IMR-90 (cell line): ENCODE data around the gene CD101. TPM values are rescaled to one million over a fixed set of nuclear protein-coding genes. Genes with fewer than 3 reads are reported as not detected.

Experiments used
- ATAC-seq: fragments of 200-7000 bp; cut with Tn5 transposase; 2 replicates; pipeline ENCODE4 v1.9.1; 2020; ENCODE audit warnings: low read depth, mild to moderate bottlenecking, moderate library complexity
- BruUV-seq: library from RNA; stranded (reverse); fragments of 400-500 nt; replicated peaks from 2 replicates; lab custom pipeline; 2021; lab: Mats Ljungman, UMichigan
- CTCF ChIA-PET: fragments of 300-600 bp; formaldehyde crosslinking; extraction: SDS; loops from one replicate; lab custom pipeline; 2021; ENCODE audit warnings: antibody characterized with exemption; lab: Yijun Ruan, JAX
- POLR2A ChIA-PET: fragments of 300-600 bp; sonication (Branson Sonifier 250); formaldehyde crosslinking; loops from one replicate; lab custom pipeline; 2022; ENCODE audit warnings: antibody characterized with exemption; ENCODE audit not compliant: unreplicated experiment; lab: Charles Lee
- DNase-seq: peaks from one replicate; pipeline ENCODE4 v3.0.0; 2013
- H2AFZ ChIP-seq: replicated peaks from 2 replicates; pipeline ENCODE3; 2013; ENCODE audit warnings: low read length, mild to moderate bottlenecking; ENCODE audit not compliant: poor library complexity
- H2AK5ac ChIP-seq: 2 replicates; pipeline ENCODE4 v1.6.1; 2013; ENCODE audit warnings: low read depth, low read length, inconsistent platforms
- H2AK9ac ChIP-seq: replicated peaks from 2 replicates; pipeline ENCODE3; 2013; ENCODE audit warnings: mild to moderate bottlenecking, low read depth, low read length, moderate library complexity; ENCODE audit not compliant: poor library complexity
- H2BK120ac ChIP-seq: 2 replicates; pipeline ENCODE4 v1.6.1; 2013; ENCODE audit warnings: low read depth, low read length, inconsistent platforms
- H2BK15ac ChIP-seq: 3 replicates; pipeline ENCODE4 v1.6.1; 2013; ENCODE audit warnings: low read depth, low read length, inconsistent platforms
- H2BK20ac ChIP-seq: 2 replicates; pipeline ENCODE4 v1.6.1; 2013; ENCODE audit warnings: low read depth, mild to moderate bottlenecking, inconsistent platforms, low read length, moderate library complexity
- H2BK5ac ChIP-seq: 2 replicates; pipeline ENCODE4 v1.6.1; 2013; ENCODE audit warnings: mild to moderate bottlenecking, low read depth, low read length, inconsistent platforms; ENCODE audit not compliant: poor library complexity, severe bottlenecking
- H3K14ac ChIP-seq: replicated peaks from 2 replicates; pipeline ENCODE4 v1.6.1; 2013; ENCODE audit warnings: low read depth, low read length, inconsistent platforms
- H3K18ac ChIP-seq: 2 replicates; pipeline ENCODE4 v1.6.1; 2013; ENCODE audit warnings: low read depth, low read length, control low read depth
- H3K23ac ChIP-seq: 2 replicates; pipeline ENCODE4 v1.6.1; 2013; ENCODE audit warnings: low read depth, low read length, inconsistent platforms
- H3K27ac ChIP-seq: 2 replicates; pipeline ENCODE4 v1.5.1; 2013; ENCODE audit warnings: mild to moderate bottlenecking, control low read depth, low read length; ENCODE audit not compliant: insufficient read depth
- H3K27me3 ChIP-seq: 2 replicates; pipeline ENCODE4 v1.6.1; 2013; ENCODE audit warnings: low read length; ENCODE audit not compliant: control insufficient read depth, insufficient read depth
- H3K36me3 ChIP-seq: 2 replicates; pipeline ENCODE4 v1.6.1; 2013; ENCODE audit warnings: low read length, mixed read lengths; ENCODE audit not compliant: control insufficient read depth, insufficient read depth
- H3K4ac ChIP-seq: 2 replicates; pipeline ENCODE4 v1.6.1; 2013; ENCODE audit warnings: low read depth, low read length, inconsistent platforms
- H3K4me1 ChIP-seq: 2 replicates; pipeline ENCODE4 v1.6.1; 2013; ENCODE audit warnings: low read length, mixed read lengths; ENCODE audit not compliant: control insufficient read depth, insufficient read depth
- H3K4me2 ChIP-seq: 2 replicates; pipeline ENCODE4 v1.6.1; 2013; ENCODE audit warnings: low read depth, mild to moderate bottlenecking, control low read depth, low read length, moderate library complexity
- H3K4me3 ChIP-seq: 2 replicates; pipeline ENCODE4 v1.5.1; 2013; ENCODE audit warnings: low read depth, mild to moderate bottlenecking, control low read depth, low read length, moderate library complexity; ENCODE audit not compliant: insufficient read depth
- H3K56ac ChIP-seq: 2 replicates; pipeline ENCODE4 v1.6.1; 2013; ENCODE audit warnings: low read length, inconsistent platforms; ENCODE audit not compliant: insufficient read depth; ENCODE audit errors: extremely low read depth
- H3K79me1 ChIP-seq, 2 experiments: 2 replicates each; pipeline ENCODE4 v1.6.1; 2013; ENCODE audit warnings: low read length in 2 of 2, inconsistent platforms in 1 of 2, low read depth in 1 of 2
- H3K9ac ChIP-seq: 2 replicates; pipeline ENCODE4 v1.6.1; 2013; ENCODE audit warnings: low read depth, low read length, control low read depth
- H3K9me1 ChIP-seq: 2 replicates; pipeline ENCODE4 v1.6.1; 2013; ENCODE audit warnings: low read length, inconsistent platforms; ENCODE audit not compliant: insufficient read depth
- H3K9me3 ChIP-seq: 2 replicates; pipeline ENCODE4 v1.6.1; 2013; ENCODE audit warnings: low read length; ENCODE audit not compliant: control insufficient read depth, insufficient read depth
- H4K20me1 ChIP-seq: 2 replicates; pipeline ENCODE4 v1.6.1; 2013; ENCODE audit warnings: low read length, inconsistent platforms; ENCODE audit not compliant: insufficient read depth
- H4K5ac ChIP-seq: 2 replicates; pipeline ENCODE4 v1.6.1; 2013; ENCODE audit warnings: mild to moderate bottlenecking, low read depth, low read length, control low read depth
- H4K8ac ChIP-seq, 2 experiments: 2 replicates each; pipeline ENCODE4 v1.6.1; 2013; ENCODE audit warnings: low read depth in 2 of 2, low read length in 2 of 2, control low read depth in 1 of 2, inconsistent platforms in 1 of 2
- H4K91ac ChIP-seq: 2 replicates; pipeline ENCODE4 v1.6.1; 2013; ENCODE audit warnings: low read depth, low read length, inconsistent platforms; ENCODE audit not compliant: insufficient read depth
- BHLHE40 ChIP-seq: fragments of 150-350 bp; IDR thresholded peaks from 2 replicates; pipeline ENCODE4 v1.6.1; 2016; ENCODE audit warnings: mild to moderate bottlenecking, low read depth, low read length
- CEBPB ChIP-seq: IDR thresholded peaks from 2 replicates; pipeline ENCODE4 v1.6.1; 2012; ENCODE audit warnings: low read depth, low read length, improper control_type of control experiment
- MAZ ChIP-seq: IDR thresholded peaks from 2 replicates; pipeline ENCODE4 v1.6.1; 2012; ENCODE audit warnings: low read depth, mild to moderate bottlenecking, low read length, improper control_type of control experiment, moderate library complexity, borderline replicate concordance
- RCOR1 ChIP-seq: IDR thresholded peaks from 2 replicates; pipeline ENCODE4 v1.6.1; 2012; ENCODE audit warnings: mild to moderate bottlenecking, low read length, improper control_type of control experiment; ENCODE audit not compliant: insufficient replicate concordance
- RFX5 ChIP-seq: IDR thresholded peaks from 2 replicates; pipeline ENCODE4 v1.8.0; 2012; ENCODE audit warnings: low read depth, mild to moderate bottlenecking, low read length, moderate library complexity
- WGBS, 2 experiments: methylation state at CpG; one replicate each; pipeline versions ENCODE4 v1.1.5 to v1.1.7; 2013; ENCODE audit warnings: missing lambda C conversion rate in 2 of 2; ENCODE audit not compliant: insufficient read length in 1 of 2; ENCODE audit errors: extremely low coverage in 2 of 2; 5-methylcytosine and 5-hydroxymethylcytosine counted together
- dilution Hi-C: fragments of 300-500 bp; cut with HindIII; formaldehyde crosslinking; loops from one replicate; pipeline ENCODE4 v1.14.3; 2018; ENCODE audit warnings: low sequenced_read_pairs; ENCODE audit not compliant: unreplicated experiment
- in situ Hi-C: fragments of 300-500 bp; cut with MboI; formaldehyde crosslinking; loops from 3 replicates; pipeline ENCODE4 v1.14.3; 2019; ENCODE audit warnings: low sequenced_read_pairs, inconsistent platforms, mixed read lengths
- intact Hi-C: fragments of 100-400 bp; cut with micrococcal nuclease; formaldehyde crosslinking; loops from 2 replicates; pipeline ENCODE4 v1.10.0; 2022
- polyA plus RNA-seq, 3 experiments: library from polyadenylated mRNA; depleted of rRNA; stranded (reverse); fragments of >200 nt; gene quantifications; 2 replicates each; pipeline ENCODE4 v1.2.3, GENCODE V29; 2012; ENCODE audit warnings: low replicate concordance in 1 of 3
- total RNA-seq: library from RNA; depleted of rRNA; stranded (reverse); fragments of >200 nt; gene quantifications from 2 replicates; pipeline ENCODE4 v1.2.3, GENCODE V29; 2012
- TF ChIP-seq, protein P1 (sequence below): fragments of 150-350 bp; IDR thresholded peaks from 2 replicates; pipeline ENCODE4 v1.6.1; 2016; ENCODE audit warnings: low read depth, mild to moderate bottlenecking, low read length, moderate library complexity, borderline replicate concordance
- TF ChIP-seq, protein P2 (sequence below): fragments of 150-350 bp; IDR thresholded peaks from 2 replicates; pipeline ENCODE4 v1.6.1; 2017; ENCODE audit warnings: mild to moderate bottlenecking, antibody characterized with exemption, low read length, low read depth

The CD101 gene
- total and polyA plus RNA-seq, 2 of the 4 experiments (the other 2 are of a cell fraction) = not detected

DNA sequence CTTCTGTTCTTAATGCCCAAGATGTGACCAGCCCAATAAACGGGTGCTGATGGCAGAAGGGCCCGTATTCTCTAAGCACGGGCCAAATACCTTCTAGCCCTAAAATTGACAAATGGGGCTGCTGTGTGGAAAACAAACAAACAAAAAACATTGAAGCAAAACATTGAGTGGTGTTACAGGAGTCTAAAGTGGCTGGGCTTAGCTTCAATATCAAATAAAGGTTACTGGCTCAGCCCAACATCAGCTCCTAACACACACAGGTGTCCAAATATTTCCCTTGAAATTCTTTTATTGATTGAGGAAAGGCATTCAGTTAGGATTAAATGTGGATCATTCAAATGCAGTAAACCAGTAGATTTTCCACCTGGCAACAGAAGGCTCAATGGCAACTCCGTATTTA lies 45.2 kb downstream of the CD101 start:
- ChIA-PET CTCF (no interaction called here), POLR2A (no interaction called here)
- in situ Hi-C loops (no loop called here), intact Hi-C loops (no loop called here), dilution Hi-C loops (no loop called here)
- H4K8ac ChIP-seq = no peak overlapping the region
- no peak overlapping the region for H3K56ac ChIP-seq
- no peaks in the 10 kb centered on the region for H3K36me3 ChIP-seq
- 0 out of 2 replicates have a peak, but pooled peaks cover 2% of the 10 kb centered on the region for H3K27me3 ChIP-seq
- H3K4me2 ChIP-seq = no peak overlapping the region
- no peak overlapping the region for H2BK120ac ChIP-seq
- DNase-seq (no peak), ATAC-seq (no peak)
- H3K14ac ChIP-seq = no peak overlapping the region
- no peak overlapping the region for H3K27ac ChIP-seq
- no peak overlapping the region for H2AK9ac ChIP-seq
- H3K9me3 ChIP-seq = no peaks in the 10 kb centered on the region
- no peak overlapping the region for H4K91ac ChIP-seq
- no peak overlapping the region for H3K18ac ChIP-seq
- no peaks in the 10 kb centered on the region for H3K79me1 ChIP-seq
- H3K4me1 ChIP-seq = no peaks in the 10 kb centered on the region
- H4K20me1 ChIP-seq = no peaks in the 10 kb centered on the region
- TF ChIP-seq RFX5 (no peak), BHLHE40 (no peak), RCOR1 (no peak), CEBPB (no peak), MAZ (no peak)
- TF ChIP-seq, protein P1, sequence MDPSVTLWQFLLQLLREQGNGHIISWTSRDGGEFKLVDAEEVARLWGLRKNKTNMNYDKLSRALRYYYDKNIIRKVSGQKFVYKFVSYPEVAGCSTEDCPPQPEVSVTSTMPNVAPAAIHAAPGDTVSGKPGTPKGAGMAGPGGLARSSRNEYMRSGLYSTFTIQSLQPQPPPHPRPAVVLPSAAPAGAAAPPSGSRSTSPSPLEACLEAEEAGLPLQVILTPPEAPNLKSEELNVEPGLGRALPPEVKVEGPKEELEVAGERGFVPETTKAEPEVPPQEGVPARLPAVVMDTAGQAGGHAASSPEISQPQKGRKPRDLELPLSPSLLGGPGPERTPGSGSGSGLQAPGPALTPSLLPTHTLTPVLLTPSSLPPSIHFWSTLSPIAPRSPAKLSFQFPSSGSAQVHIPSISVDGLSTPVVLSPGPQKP = no peak
- TF ChIP-seq, protein P2, sequence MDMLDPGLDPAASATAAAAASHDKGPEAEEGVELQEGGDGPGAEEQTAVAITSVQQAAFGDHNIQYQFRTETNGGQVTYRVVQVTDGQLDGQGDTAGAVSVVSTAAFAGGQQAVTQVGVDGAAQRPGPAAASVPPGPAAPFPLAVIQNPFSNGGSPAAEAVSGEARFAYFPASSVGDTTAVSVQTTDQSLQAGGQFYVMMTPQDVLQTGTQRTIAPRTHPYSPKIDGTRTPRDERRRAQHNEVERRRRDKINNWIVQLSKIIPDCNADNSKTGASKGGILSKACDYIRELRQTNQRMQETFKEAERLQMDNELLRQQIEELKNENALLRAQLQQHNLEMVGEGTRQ = no peak
- H2BK20ac ChIP-seq = no peak overlapping the region
- H3K23ac ChIP-seq = no peak overlapping the region
- no peak overlapping the region for H3K4me3 ChIP-seq
- H2BK5ac ChIP-seq = no peak overlapping the region
- peaks cover 4% of the 10 kb centered on the region; the same call in 1 of the 2 replicates for H3K9me1 ChIP-seq
- H2BK15ac ChIP-seq = no peak overlapping the region
- H2AFZ ChIP-seq = no peak overlapping the region
- H3K9ac ChIP-seq = no peak overlapping the region
- H3K4ac ChIP-seq = no peak overlapping the region
- no TSS peak for BruUV-seq
- no CpG with 5 or more reads among the region's 4 CpGs for WGBS, 2 experiments
- no peak overlapping the region for H4K5ac ChIP-seq
- H2AK5ac ChIP-seq = no peak overlapping the region
